B cell (primary cell): ENCODE data around the gene USP17L5. TPM values are rescaled to one million over a fixed set of nuclear protein-coding genes. Genes with fewer than 3 reads are reported as not detected.
"Not testable (repeated sequence)": the region's sequence is repeated elsewhere in the genome, so short reads cannot be mapped to it uniquely, and the experiment has no call there.

Experiments
- ATAC-seq: fragments of 200-7000 bp; cut with Tn5 transposase; one replicate; pipeline ENCODE4 v1.10.0; 2021; ENCODE audit warnings: low read depth, mild to moderate bottlenecking, moderate number of reproducible peaks, moderate library complexity
- CTCF ChIA-PET: fragments of 350-600 bp; sonication (Branson Sonifier 250); formaldehyde crosslinking; loops from one replicate; lab custom pipeline; 2021; ENCODE audit warnings: antibody characterized with exemption, inconsistent platforms; lab: Charles Lee
- POLR2A ChIA-PET: fragments of 350-600 bp; sonication (Branson Sonifier 250); formaldehyde crosslinking; loops from one replicate; lab custom pipeline; 2021; ENCODE audit warnings: antibody characterized with exemption; lab: Charles Lee
- DNase-seq: peaks from one replicate; pipeline ENCODE4 v3.0.0; 2013
- H2AFZ ChIP-seq: 2 replicates; pipeline ENCODE4 v1.6.1; 2012; ENCODE audit warnings: mild to moderate bottlenecking, low read depth, low read length; ENCODE audit not compliant: insufficient read depth, poor library complexity, severe bottlenecking
- H3K27ac ChIP-seq, 2 donors: 1 replicate in 1 of 2; 2 replicates in 1 of 2; pipeline ENCODE4 v1.5.1; 2012 to 2013; ENCODE audit warnings: low read length in 2 of 2, mild to moderate bottlenecking in 2 of 2, moderate library complexity in 1 of 2
- H3K27me3 ChIP-seq, 4 experiments: fragments of 200-600 bp in 1 of 4; sonication (generic) in 1 of 4; replicated peaks in 1 of 4; 1 replicate in 2 of 4; 2 replicates in 2 of 4; pipeline versions ENCODE4 v1.6.1 to v1.7.0; 2013 to 2016; ENCODE audit warnings: low read length in 3 of 4, mild to moderate bottlenecking in 2 of 4, mixed read lengths in 1 of 4, moderate library complexity in 1 of 4; ENCODE audit not compliant: insufficient read depth in 4 of 4, control insufficient read depth in 3 of 4; ENCODE audit errors: control extremely low read depth in 1 of 4
- H3K36me3 ChIP-seq, 2 experiments: replicated peaks in 1 of 2; 1 replicate in 1 of 2; 2 replicates in 1 of 2; pipeline versions ENCODE4 v1.6.1 to v1.7.1; 2013; ENCODE audit warnings: low read length in 1 of 2; ENCODE audit not compliant: insufficient read depth in 2 of 2, control insufficient read depth in 1 of 2; ENCODE audit errors: control extremely low read depth in 1 of 2, extremely low read depth in 1 of 2
- H3K4me1 ChIP-seq, 2 donors: fragments of 200-600 bp in 1 of 2; sonication (generic) in 1 of 2; 1 replicate in 1 of 2; 2 replicates in 1 of 2; pipeline versions ENCODE4 v1.5.1 to v1.6.1; 2013 to 2017; ENCODE audit warnings: low read length in 2 of 2; ENCODE audit not compliant: control insufficient read depth in 2 of 2, insufficient read depth in 2 of 2
- H3K4me2 ChIP-seq: replicated peaks from 2 replicates; pipeline ENCODE3; 2012; ENCODE audit warnings: mild to moderate bottlenecking, low read depth, low read length; ENCODE audit not compliant: poor library complexity, severe bottlenecking
- H3K4me3 ChIP-seq, 5 experiments: fragments of 200-600 bp in 1 of 5; sonication (generic) in 1 of 5; 1 replicate in 3 of 5; 2 replicates in 2 of 5; pipeline versions ENCODE4 v1.5.1 to v1.7.0; 2011 to 2016; ENCODE audit warnings: low read length in 4 of 5, mild to moderate bottlenecking in 4 of 5, low read depth in 2 of 5, control low read depth in 1 of 5, moderate library complexity in 1 of 5; ENCODE audit not compliant: insufficient read depth in 1 of 5; ENCODE audit errors: control extremely low read depth in 1 of 5, extremely low read depth in 1 of 5
- H3K79me2 ChIP-seq: fragments of 200-600 bp; sonication (generic); one replicate; pipeline ENCODE4 v1.6.0; 2016; ENCODE audit warnings: low read length; ENCODE audit not compliant: control insufficient read depth, insufficient read depth
- H3K9ac ChIP-seq: fragments of 200-600 bp; sonication (generic); 2 replicates; pipeline ENCODE4 v1.6.1; 2017; ENCODE audit warnings: mild to moderate bottlenecking, low read length, moderate library complexity
- H3K9me3 ChIP-seq, 3 donors: one replicate each; pipeline versions ENCODE4 v1.6.1 to v1.7.1; 2013; ENCODE audit warnings: low read length in 2 of 3; ENCODE audit not compliant: control insufficient read depth in 2 of 3, insufficient read depth in 1 of 3; ENCODE audit errors: control extremely low read depth in 1 of 3
- H4K20me1 ChIP-seq: 2 replicates; pipeline ENCODE4 v1.6.0; 2012; ENCODE audit warnings: mild to moderate bottlenecking, low read length; ENCODE audit not compliant: insufficient read depth, control insufficient read depth, poor library complexity, severe bottlenecking
- H3K27ac Mint-ChIP-seq: one replicate; pipeline ENCODE4 v1.8.0; 2021; ENCODE audit warnings: mixed read lengths
- H3K27me3 Mint-ChIP-seq: one replicate; pipeline ENCODE4 v1.8.0; 2021; ENCODE audit warnings: mixed read lengths
- H3K4me1 Mint-ChIP-seq: one replicate; pipeline ENCODE4 v1.8.0; 2021; ENCODE audit warnings: mixed read lengths
- H3K4me3 Mint-ChIP-seq: one replicate; pipeline ENCODE4 v1.8.0; 2021; ENCODE audit warnings: mixed read lengths
- H3K9me3 Mint-ChIP-seq: one replicate; pipeline ENCODE4 v1.8.0; 2022; ENCODE audit warnings: mixed read lengths; ENCODE audit not compliant: insufficient read depth
- WGBS: methylation state at CpG from one replicate; pipeline ENCODE4 v1.1.5; 2013; ENCODE audit warnings: missing lambda C conversion rate; ENCODE audit not compliant: insufficient coverage; 5-methylcytosine and 5-hydroxymethylcytosine counted together
- intact Hi-C: fragments of 100-400 bp; cut with micrococcal nuclease; formaldehyde crosslinking; loops from one replicate; pipeline ENCODE4 v1.10.0; 2022
- polyA minus RNA-seq: library from RNA; depleted of rRNA, polyadenylated mRNA; stranded (reverse); fragments of >200 nt; gene quantifications from 2 replicates; pipeline ENCODE4 v1.2.3, GENCODE V29; 2012
- polyA plus RNA-seq: library from polyadenylated mRNA; depleted of rRNA; stranded (reverse); fragments of >200 nt; gene quantifications from 2 replicates; pipeline ENCODE4 v1.2.3, GENCODE V29; 2012
- total RNA-seq, 2 donors: library from RNA; stranded (reverse); fragments of 120-200 nt in 1 of 2; gene quantifications; 1 replicate in 1 of 2; 2 replicates in 1 of 2; pipeline versions ENCODE4 v1.2.3 to v1.2.4, GENCODE V29; 2013 to 2022

USP17L5 gene
- total RNA-seq (not detected in 2 replicates), polyA plus RNA-seq (not detected in 2 replicates), polyA minus RNA-seq (not detected in 2 replicates)
- total RNA-seq (2013): not detected

- H3K9me3 ChIP-seq, H3K4me2 ChIP-seq, H3K27me3 Mint-ChIP-seq, H3K4me1 ChIP-seq, H3K4me3 Mint-ChIP-seq, ATAC-seq, H3K4me1 Mint-ChIP-seq, H3K27me3 ChIP-seq, H3K36me3 ChIP-seq, H3K4me3 ChIP-seq, CTCF ChIA-PET, H4K20me1 ChIP-seq, H3K27ac ChIP-seq, H2AFZ ChIP-seq, H3K9me3 Mint-ChIP-seq, H3K79me2 ChIP-seq, H3K27ac Mint-ChIP-seq, DNase-seq, POLR2A ChIA-PET, H3K9ac ChIP-seq, intact Hi-C loops: not testable (repeated sequence)
- no CpG with 5 or more reads among the region's 15 CpGs for WGBS
These were observed at the start of gene USP17L5 for GRCh38 chr4:9339103-9339502. USP17L5 (plus strand) TSS chr4:9339403; CDS start chr4:9339403, 0 bp downstream.

DNA sequence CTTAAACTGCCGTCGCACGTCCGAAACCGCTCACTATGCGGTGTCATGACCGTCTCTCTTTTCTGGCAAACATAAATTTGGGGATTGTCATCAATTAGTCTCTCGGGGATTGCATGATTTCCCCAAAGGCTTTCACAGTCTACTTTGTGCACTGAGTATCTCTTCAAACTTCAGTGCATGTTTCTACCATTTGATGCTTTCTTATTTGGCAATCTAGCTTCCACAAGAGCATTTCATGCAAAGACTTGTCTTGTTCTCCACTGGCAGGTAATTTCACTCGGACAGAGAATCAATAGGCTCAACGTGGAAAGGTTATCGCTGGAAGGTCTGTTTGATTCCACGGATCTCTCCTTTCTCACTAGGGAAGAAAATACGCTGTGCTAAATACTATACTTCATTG, 15.0 kb upstream of the USP17L5 start:
- H3K9me3 Mint-ChIP-seq, DNase-seq, H4K20me1 ChIP-seq, H3K9me3 ChIP-seq, POLR2A ChIA-PET, H3K4me3 Mint-ChIP-seq, H3K27ac Mint-ChIP-seq, CTCF ChIA-PET, H3K27me3 Mint-ChIP-seq, H2AFZ ChIP-seq, H3K27ac ChIP-seq, H3K4me1 ChIP-seq, H3K9ac ChIP-seq, H3K4me3 ChIP-seq, ATAC-seq, H3K4me1 Mint-ChIP-seq, H3K27me3 ChIP-seq, H3K4me2 ChIP-seq, H3K79me2 ChIP-seq, H3K36me3 ChIP-seq, intact Hi-C loops: not testable (repeated sequence)
- no CpG with 5 or more reads among the region's 13 CpGs for WGBS

DNA sequence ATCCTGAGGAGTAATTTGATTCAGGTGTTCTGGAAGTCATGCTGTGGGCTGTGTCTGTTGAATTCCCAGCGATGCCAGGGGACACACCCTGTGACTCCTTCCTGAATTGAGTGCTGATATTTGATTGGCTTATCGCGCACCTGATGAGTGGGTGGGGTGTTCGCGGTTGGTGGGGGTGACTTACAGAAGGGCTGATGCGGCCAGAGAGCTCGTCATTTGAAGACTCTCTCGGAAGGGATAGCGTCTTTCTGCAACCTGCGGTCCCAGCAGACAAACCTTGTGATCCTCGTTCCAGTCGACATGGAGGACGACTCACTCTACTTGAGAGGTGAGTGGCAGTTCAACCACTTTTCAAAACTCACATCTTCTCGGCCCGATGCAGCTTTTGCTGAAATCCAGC, 14.3 kb upstream of the USP17L5 start, which contains the start of gene USP17L24:
Gene USP17L24, plus strand, starts transcription at position 301 of the 400 bp plus-strand sequence. Its CDS starts 0 bp downstream, at position 301.
- WGBS: no CpG with 5 or more reads among the region's 15 CpGs
- H3K27ac ChIP-seq, H3K9me3 ChIP-seq, H3K4me2 ChIP-seq, H3K9me3 Mint-ChIP-seq, ATAC-seq, H3K27me3 ChIP-seq, H3K4me1 Mint-ChIP-seq, H3K4me1 ChIP-seq, H3K4me3 Mint-ChIP-seq, DNase-seq, H3K79me2 ChIP-seq, H3K9ac ChIP-seq, H3K4me3 ChIP-seq, H4K20me1 ChIP-seq, H2AFZ ChIP-seq, H3K36me3 ChIP-seq, POLR2A ChIA-PET, CTCF ChIA-PET, H3K27ac Mint-ChIP-seq, intact Hi-C loops, H3K27me3 Mint-ChIP-seq: not testable (repeated sequence)

DNA sequence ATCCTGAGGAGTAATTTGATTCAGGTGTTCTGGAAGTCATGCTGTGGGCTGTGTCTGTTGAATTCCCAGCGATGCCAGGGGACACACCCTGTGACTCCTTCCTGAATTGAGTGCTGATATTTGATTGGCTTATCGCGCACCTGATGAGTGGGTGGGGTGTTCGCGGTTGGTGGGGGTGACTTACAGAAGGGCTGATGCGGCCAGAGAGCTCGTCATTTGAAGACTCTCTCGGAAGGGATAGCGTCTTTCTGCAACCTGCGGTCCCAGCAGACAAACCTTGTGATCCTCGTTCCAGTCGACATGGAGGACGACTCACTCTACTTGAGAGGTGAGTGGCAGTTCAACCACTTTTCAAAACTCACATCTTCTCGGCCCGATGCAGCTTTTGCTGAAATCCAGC, 9.6 kb upstream of the USP17L5 start, which contains the start of gene USP17L25:
Gene USP17L25, plus strand, starts transcription at position 301 of the 400 bp plus-strand sequence. Its CDS starts 0 bp downstream, at position 301.
- H3K4me3 Mint-ChIP-seq, H3K27ac Mint-ChIP-seq, intact Hi-C loops: not testable (repeated sequence)

More for the DNA sequence above, 9.6 kb upstream of the USP17L5 start, which contains the start of gene USP17L25:
- H3K79me2 ChIP-seq, H3K27me3 ChIP-seq, H3K4me1 Mint-ChIP-seq, H3K27ac ChIP-seq, POLR2A ChIA-PET, H3K27me3 Mint-ChIP-seq, H3K9ac ChIP-seq, H3K4me2 ChIP-seq, ATAC-seq, H3K9me3 Mint-ChIP-seq, DNase-seq, H2AFZ ChIP-seq, CTCF ChIA-PET, H3K9me3 ChIP-seq, H4K20me1 ChIP-seq, H3K4me3 ChIP-seq, H3K36me3 ChIP-seq, H3K4me1 ChIP-seq: not testable (repeated sequence)
- WGBS: no CpG with 5 or more reads among the region's 15 CpGs
